Natural killer cell (primary cell): ENCODE data around the gene ARHGEF11. TPM values are rescaled to one million over a fixed set of nuclear protein-coding genes. Genes with fewer than 3 reads are reported as not detected.

Experiments used
- ATAC-seq, 3 donors: fragments of 150-1000 bp in 2 of 3; fragments of 200-7000 bp in 1 of 3; cut with Tn5 transposase; 1 replicate in 1 of 3; 2 replicates in 2 of 3; pipeline ENCODE4 v1.10.0; 2021; ENCODE audit warnings: mild to moderate bottlenecking in 2 of 3, moderate library complexity in 2 of 3
- DNase-seq, 2 donors: peaks; one replicate each; pipeline versions ENCODE4 v3.0.0 to v3.0.0-alpha.2; 2013 to 2021; ENCODE audit warnings: mixed read lengths in 1 of 2
- H3K27ac ChIP-seq: one replicate; pipeline ENCODE4 v1.5.1; 2013; ENCODE audit warnings: mild to moderate bottlenecking, low read length
- H3K27me3 ChIP-seq: one replicate; pipeline ENCODE4 v1.6.1; 2013; ENCODE audit warnings: low read length; ENCODE audit not compliant: control insufficient read depth, insufficient read depth
- H3K36me3 ChIP-seq: one replicate; pipeline ENCODE4 v1.6.1; 2013; ENCODE audit warnings: low read length; ENCODE audit not compliant: control insufficient read depth, insufficient read depth
- H3K4me1 ChIP-seq: one replicate; pipeline ENCODE4 v1.6.1; 2013; ENCODE audit warnings: low read length; ENCODE audit not compliant: control insufficient read depth, insufficient read depth
- H3K4me3 ChIP-seq: one replicate; pipeline ENCODE4 v1.5.1; 2013; ENCODE audit warnings: low read length
- H3K9me3 ChIP-seq: one replicate; pipeline ENCODE4 v1.6.1; 2013; ENCODE audit warnings: low read length; ENCODE audit not compliant: control insufficient read depth, insufficient read depth
- H3K27ac Mint-ChIP-seq, 2 donors: one replicate each; pipeline ENCODE4 v1.8.0; 2022; ENCODE audit warnings: mild to moderate bottlenecking in 2 of 2, mixed read lengths in 2 of 2, moderate library complexity in 1 of 2
- H3K27me3 Mint-ChIP-seq, 2 donors: one replicate each; pipeline ENCODE4 v1.8.0; 2022; ENCODE audit warnings: low read depth in 2 of 2, mixed read lengths in 2 of 2
- H3K36me3 Mint-ChIP-seq: one replicate; pipeline ENCODE4 v1.8.0; 2022; ENCODE audit warnings: mixed read lengths
- H3K4me1 Mint-ChIP-seq, 2 donors: one replicate each; pipeline ENCODE4 v1.8.0; 2022; ENCODE audit warnings: mixed read lengths in 2 of 2
- H3K4me3 Mint-ChIP-seq: one replicate; pipeline ENCODE4 v1.8.0; 2022; ENCODE audit warnings: mild to moderate bottlenecking, moderate library complexity, mixed read lengths
- H3K9me3 Mint-ChIP-seq, 2 donors: one replicate each; pipeline ENCODE4 v1.8.0; 2022; ENCODE audit warnings: mixed read lengths in 2 of 2
- CTCF ChIP-seq: fragments of 200-600 bp; IDR thresholded peaks from one replicate; pipeline ENCODE4 v1.8.0; 2022; ENCODE audit warnings: antibody characterized with exemption
- WGBS: methylation state at CpG from one replicate; pipeline ENCODE4 v1.1.7; 2013; ENCODE audit warnings: missing lambda C conversion rate; ENCODE audit not compliant: insufficient coverage; 5-methylcytosine and 5-hydroxymethylcytosine counted together
- intact Hi-C: fragments of 100-400 bp; cut with micrococcal nuclease; formaldehyde crosslinking; loops from one replicate; pipeline ENCODE4 v1.14.2; 2022
- total RNA-seq, 4 donors: library from RNA; stranded (reverse); fragments of 120-200 nt in 1 of 4; gene quantifications; one replicate each; pipeline versions ENCODE4 v1.2.3 to v1.2.4, GENCODE V29; 2013 to 2022

ARHGEF11 gene
- total RNA-seq, 3 donors from 2014 or later (not counting 1 experiment from before 2014, with no cell fraction given): 1.7 to 2.8 (median 2.4) TPM

GRCh38 chr1:157006676-157007075, 38.9 kb downstream of the ARHGEF11 start:
- Mint-ChIP-seq H3K4me1 (no peaks in the 10 kb centered on the region), H3K27ac (no peak overlapping the region), H3K9me3 (no peaks in the 10 kb centered on the region), H3K27me3 (peaks cover 14 to 18% of the 10 kb centered on the region in 2 donors), H3K4me3 (no peak overlapping the region), H3K36me3 (no peaks in the 10 kb centered on the region)
- ATAC-seq (no peak), DNase-seq (no peak)
- Histone ChIP-seq H3K4me1 (no peaks in the 10 kb centered on the region), H3K4me3 (no peak overlapping the region), H3K27me3 (peaks cover 2% of the 10 kb centered on the region), H3K36me3 (no peaks in the 10 kb centered on the region), H3K27ac (no peak overlapping the region), H3K9me3 (no peaks in the 10 kb centered on the region)
- no peak for TF ChIP-seq CTCF
- intact Hi-C loops: no loop called here
- WGBS: 90% methylated on average over 2 of the region's 2 CpGs

- no peak for DNase-seq
- intact Hi-C loops: no loop called here
- TF ChIP-seq CTCF: no peak
- H3K9me3 Mint-ChIP-seq: no peaks in the 10 kb centered on the region
- H3K4me3 Mint-ChIP-seq: no peak overlapping the region
- H3K4me3 ChIP-seq: no peak overlapping the region
- WGBS: 96% methylated on average over 1 of the region's 2 CpGs
- H3K27ac Mint-ChIP-seq: no peak overlapping the region
- no peaks in the 10 kb centered on the region for H3K4me1 ChIP-seq
- peaks cover 2% of the 10 kb centered on the region for H3K27me3 ChIP-seq
- peaks cover 14 to 19% of the 10 kb centered on the region in 2 donors for H3K27me3 Mint-ChIP-seq
- no peak for ATAC-seq
- H3K36me3 Mint-ChIP-seq: no peaks in the 10 kb centered on the region
- no peaks in the 10 kb centered on the region for H3K9me3 ChIP-seq
- H3K36me3 ChIP-seq: no peaks in the 10 kb centered on the region
- no peak overlapping the region for H3K27ac ChIP-seq
- no peaks in the 10 kb centered on the region for H3K4me1 Mint-ChIP-seq
Observed at GRCh38 chr1:157005965-157006364, 39.6 kb downstream of the ARHGEF11 start.

- Mint-ChIP-seq H3K9me3 (no peaks in the 10 kb centered on the region), H3K4me3 (no peak overlapping the region), H3K4me1 (no peaks in the 10 kb centered on the region), H3K27ac (no peak overlapping the region), H3K27me3 (peaks cover 14 to 19% of the 10 kb centered on the region in 2 donors), H3K36me3 (no peaks in the 10 kb centered on the region)
- no peak for ATAC-seq
- Histone ChIP-seq H3K9me3 (no peaks in the 10 kb centered on the region), H3K4me3 (no peak overlapping the region), H3K36me3 (no peaks in the 10 kb centered on the region), H3K27ac (no peak overlapping the region), H3K27me3 (peaks cover 2% of the 10 kb centered on the region), H3K4me1 (no peaks in the 10 kb centered on the region)
- WGBS: 48% methylated on average over 2 of the region's 3 CpGs
- intact Hi-C loops: no loop called here
- no peak for TF ChIP-seq CTCF
- DNase-seq: no peak
Observed at GRCh38 chr1:157004806-157005205, 40.7 kb downstream of the ARHGEF11 start.

GRCh38 chr1:157004327-157004726, 41.2 kb downstream of the ARHGEF11 start:
- TF ChIP-seq CTCF: no peak
- Histone ChIP-seq H3K27me3 (peaks cover 2% of the 10 kb centered on the region), H3K27ac (no peak overlapping the region), H3K36me3 (no peaks in the 10 kb centered on the region), H3K4me1 (no peaks in the 10 kb centered on the region), H3K9me3 (no peaks in the 10 kb centered on the region), H3K4me3 (no peak overlapping the region)
- Mint-ChIP-seq H3K4me1 (no peaks in the 10 kb centered on the region), H3K36me3 (no peaks in the 10 kb centered on the region), H3K9me3 (no peaks in the 10 kb centered on the region), H3K27ac (no peak overlapping the region), H3K4me3 (no peak overlapping the region), H3K27me3 (peaks cover 14 to 16% of the 10 kb centered on the region in 2 donors)
- DNase-seq (no peak), ATAC-seq (no peak)
- 77% methylated on average over 2 of the region's 4 CpGs for WGBS
- intact Hi-C loops: no loop called here
